HEK293 (cell line): ENCODE data around the gene KRT73.

Source experiments
- CTCF ChIA-PET: fragments of 350-600 bp; formaldehyde crosslinking; extraction: SDS; loops from one replicate; lab custom pipeline; 2021; ENCODE audit warnings: antibody characterized with exemption; lab: Yijun Ruan, JAX
- POLR2A ChIA-PET: fragments of 300-600 bp; formaldehyde crosslinking; extraction: SDS; loops from one replicate; lab custom pipeline; 2020; ENCODE audit warnings: antibody characterized with exemption, inconsistent platforms; lab: Yijun Ruan, JAX
- H3K27ac ChIP-seq: fragments of 200-500 bp; sonication (Bioruptor generic); 2 replicates; pipeline ENCODE4 v1.5.1; 2014; ENCODE audit warnings: low read depth, low read length, control low read depth, inconsistent platforms; ENCODE audit errors: extremely low read depth
- H3K36me3 ChIP-seq, 2 experiments: fragments of 200-500 bp in 1 of 2; sonication (Bioruptor generic) in 1 of 2; 1 replicate in 1 of 2; 2 replicates in 1 of 2; pipeline ENCODE4 v1.5.1; 2014 to 2017; ENCODE audit warnings: inconsistent platforms in 2 of 2, low read length in 2 of 2; ENCODE audit not compliant: control insufficient read depth in 2 of 2, insufficient read depth in 1 of 2
- H3K4me1 ChIP-seq: fragments of 200-500 bp; sonication (Bioruptor generic); 2 replicates; pipeline ENCODE4 v1.5.1; 2014; ENCODE audit warnings: mild to moderate bottlenecking, low read length, inconsistent platforms; ENCODE audit not compliant: control insufficient read depth, insufficient read depth
- H3K4me3 ChIP-seq: 2 replicates; pipeline ENCODE4 v1.5.1; 2011; ENCODE audit warnings: low read depth, mild to moderate bottlenecking, control low read depth, low read length, moderate library complexity
- H3K9me3 ChIP-seq: fragments of 200-500 bp; sonication (Bioruptor generic); 2 replicates; pipeline ENCODE4 v1.5.1; 2014; ENCODE audit warnings: low read depth, low read length, inconsistent platforms; ENCODE audit not compliant: control insufficient read depth, insufficient read depth
- ATF2 ChIP-seq: fragments of 450-650 bp; formaldehyde crosslinking; IDR thresholded peaks from 2 replicates; pipeline ENCODE4 v1.5.1; 2016; ENCODE audit warnings: missing biosample characterization, missing genetic modification characterization, low read depth
- HOXA7 ChIP-seq: sonication (generic); formaldehyde crosslinking; IDR thresholded peaks from 2 replicates; pipeline ENCODE4 v1.8.1; 2022; ENCODE audit warnings: missing genetic modification reagents, borderline replicate concordance
- KLF17 ChIP-seq: fragments of 450-650 bp; formaldehyde crosslinking; IDR thresholded peaks from 2 replicates; pipeline ENCODE4 v1.5.1; 2016; ENCODE audit warnings: missing biosample characterization, missing genetic modification characterization
- MEIS1 ChIP-seq: sonication (generic); formaldehyde crosslinking; IDR thresholded peaks from 2 replicates; pipeline ENCODE4 v1.8.1; 2022; ENCODE audit warnings: missing genetic modification reagents, mild to moderate bottlenecking, borderline replicate concordance
- MYNN ChIP-seq: fragments of 450-650 bp; formaldehyde crosslinking; IDR thresholded peaks from 2 replicates; pipeline ENCODE4 v1.5.1; 2016; ENCODE audit warnings: missing biosample characterization, missing genetic modification characterization, borderline replicate concordance
- PATZ1 ChIP-seq: fragments of 450-650 bp; formaldehyde crosslinking; IDR thresholded peaks from 2 replicates; pipeline ENCODE4 v1.5.1; 2016; ENCODE audit warnings: missing biosample characterization, missing genetic modification characterization
- REST ChIP-seq: fragments of 450-650 bp; formaldehyde crosslinking; IDR thresholded peaks from 2 replicates; pipeline ENCODE4 v1.5.1; 2016; ENCODE audit warnings: missing biosample characterization, missing genetic modification characterization
- YY1 ChIP-seq: fragments of 450-650 bp; formaldehyde crosslinking; IDR thresholded peaks from 2 replicates; pipeline ENCODE4 v1.5.1; 2018; ENCODE audit warnings: missing biosample characterization, missing genetic modification characterization
- ZBTB26 ChIP-seq: fragments of 450-650 bp; formaldehyde crosslinking; optimal IDR thresholded peaks from 2 replicates; pipeline ENCODE3; 2016; ENCODE audit warnings: missing biosample characterization, mild to moderate bottlenecking, missing genetic modification characterization
- ZNF184 ChIP-seq: fragments of 450-650 bp; IDR thresholded peaks from 2 replicates; pipeline ENCODE4 v1.5.1; 2018; ENCODE audit warnings: missing biosample characterization, mild to moderate bottlenecking, missing genetic modification characterization
- ZNF37A ChIP-seq: fragments of 450-650 bp; IDR thresholded peaks from 2 replicates; pipeline ENCODE4 v1.5.1; 2018; ENCODE audit warnings: missing biosample characterization, missing genetic modification characterization
- ZNF48 ChIP-seq: fragments of 450-650 bp; formaldehyde crosslinking; IDR thresholded peaks from 2 replicates; pipeline ENCODE4 v1.5.1; 2016; ENCODE audit warnings: missing biosample characterization, missing genetic modification characterization
- ZNF510 ChIP-seq: fragments of 450-650 bp; formaldehyde crosslinking; IDR thresholded peaks from 2 replicates; pipeline ENCODE4 v1.5.1; 2018; ENCODE audit warnings: mild to moderate bottlenecking, missing genetic modification characterization, missing biosample characterization; ENCODE audit not compliant: insufficient replicate concordance
- ZNF513 ChIP-seq: fragments of 450-650 bp; IDR thresholded peaks from 2 replicates; pipeline ENCODE4 v1.5.1; 2018; ENCODE audit warnings: missing biosample characterization, missing genetic modification characterization
- ZNF610 ChIP-seq: fragments of 450-650 bp; formaldehyde crosslinking; IDR thresholded peaks from 2 replicates; pipeline ENCODE4 v1.5.1; 2016; ENCODE audit warnings: missing biosample characterization, missing genetic modification characterization, borderline replicate concordance
- ZNF837 ChIP-seq: fragments of 450-650 bp; formaldehyde crosslinking; IDR thresholded peaks from 2 replicates; pipeline ENCODE4 v1.5.1; 2016; ENCODE audit warnings: missing biosample characterization, missing genetic modification characterization
- ZSCAN30 ChIP-seq: fragments of 450-650 bp; IDR thresholded peaks from 2 replicates; pipeline ENCODE4 v1.5.1; 2018; ENCODE audit warnings: missing biosample characterization, mild to moderate bottlenecking, missing genetic modification characterization, moderate library complexity

The KRT73 gene

GRCh38 chr12:52663420-52663819, 45.1 kb upstream of the KRT73 start:
- ChIA-PET POLR2A (no interaction called here), CTCF (interaction anchor here (1.5 kb wide), 1 partner anchor 216 kb away, joined by 7 read pairs; no protein-coding TSS in a partner anchor)
- H3K9me3 ChIP-seq = no peaks in the 10 kb centered on the region
- H3K27ac ChIP-seq = no peak overlapping the region
- H3K4me3 ChIP-seq = no peak overlapping the region
- TF ChIP-seq ZNF513 (tag by site-specific recombination) (no peak), PATZ1 (no peak), ZBTB26 (no peak), ZNF837 (tag by site-specific recombination) (no peak), REST (no peak), MYNN (tag by site-specific recombination) (no peak), KLF17 (no peak), ZNF37A (no peak), HOXA7 (no peak), ZNF48 (tag by site-specific recombination) (no peak), ZSCAN30 (no peak), MEIS1 (no peak), ZNF184 (tag by site-specific recombination) (no peak)
- no peaks in the 10 kb centered on the region for H3K36me3 ChIP-seq
- H3K4me1 ChIP-seq = no peaks in the 10 kb centered on the region

- ChIA-PET POLR2A (no interaction called here), CTCF (interaction anchor here (0.7 to 1.5 kb wide), 2 partner anchors 83 to 217 kb away, joined by 7 read pairs; no protein-coding TSS in a partner anchor)
- H3K27ac ChIP-seq = no peak overlapping the region
- no peak overlapping the region for H3K4me3 ChIP-seq
- H3K36me3 ChIP-seq = no peaks in the 10 kb centered on the region
- H3K4me1 ChIP-seq = no peaks in the 10 kb centered on the region
- H3K9me3 ChIP-seq = no peaks in the 10 kb centered on the region
- no peak for TF ChIP-seq ZNF513 (tag by site-specific recombination)
- TF ChIP-seq ZNF510 (tag by site-specific recombination) = no peak
- no peak for TF ChIP-seq ZNF610 (tag by site-specific recombination)
- no peak for TF ChIP-seq KLF17
- TF ChIP-seq YY1 = no peak
- TF ChIP-seq ATF2 (tag by site-specific recombination) = no peak
Measured at GRCh38 chr12:52662918-52663229, 44.5 kb upstream of the KRT73 start.
